ENCODE results near the gene DPYSL5.
"Not testable (repeated sequence)": the region's sequence is repeated elsewhere in the genome, so short reads cannot be mapped to it uniquely, and the experiment has no call there.

The DPYSL5 gene

GRCh38 chr2:26880161-26880560 is 32.2 kb downstream of the DPYSL5 start:
- DNase-seq (ENCODE audit: low spot score in 2 of 2) (no peak), ATAC-seq (no peak)
- Mint-ChIP-seq H3K27ac (no peak overlapping the region), H3K36me3 (no peaks in the 10 kb centered on the region), H3K9me3 (no peaks in the 10 kb centered on the region), H3K4me1 (no peaks in the 10 kb centered on the region), H3K4me3 (no peak overlapping the region)

DNA sequence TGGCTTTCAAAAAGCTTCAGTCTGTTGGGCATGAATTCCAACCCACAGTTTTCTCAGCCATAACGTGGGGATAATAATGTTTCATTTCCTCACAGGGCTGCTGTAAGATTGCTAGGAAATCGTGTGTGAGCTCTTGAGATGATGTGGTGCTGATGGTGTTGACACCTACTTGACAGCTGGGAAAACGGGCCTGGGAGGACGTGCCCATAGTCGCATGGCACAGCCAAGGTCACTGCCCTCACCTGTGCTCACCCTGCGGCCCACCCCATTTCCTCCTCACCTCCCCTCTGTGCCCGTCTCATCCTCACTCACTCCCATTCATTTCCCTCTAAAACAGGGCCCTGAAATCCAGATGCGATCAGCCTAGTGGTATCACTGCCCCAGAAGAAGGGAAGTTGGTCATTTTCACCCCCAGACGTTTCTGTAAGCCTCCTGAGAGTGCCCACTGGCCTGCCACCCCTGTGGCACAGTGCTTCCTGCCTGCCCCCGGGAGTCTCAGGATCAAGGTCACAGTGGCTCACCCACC is 33.0 kb downstream of the DPYSL5 start:
- DNase-seq (ENCODE audit: low spot score in 2 of 2) (no peak), ATAC-seq (no peak)
- no peaks in the 10 kb centered on the region for H3K36me3 Mint-ChIP-seq
- no peaks in the 10 kb centered on the region for H3K9me3 Mint-ChIP-seq
- no peaks in the 10 kb centered on the region for H3K4me1 Mint-ChIP-seq
- no peak overlapping the region for H3K4me3 Mint-ChIP-seq
- no peak overlapping the region for H3K27ac Mint-ChIP-seq

- H3K9me3 Mint-ChIP-seq; DNase-seq (ENCODE audit: low spot score in 2 of 2); H3K27ac Mint-ChIP-seq; ATAC-seq; H3K4me1 Mint-ChIP-seq; H3K36me3 Mint-ChIP-seq; H3K4me3 Mint-ChIP-seq: not testable (repeated sequence)
Observed at GRCh38 chr2:26882220-26882619, 34.3 kb downstream of the DPYSL5 start.

DNA sequence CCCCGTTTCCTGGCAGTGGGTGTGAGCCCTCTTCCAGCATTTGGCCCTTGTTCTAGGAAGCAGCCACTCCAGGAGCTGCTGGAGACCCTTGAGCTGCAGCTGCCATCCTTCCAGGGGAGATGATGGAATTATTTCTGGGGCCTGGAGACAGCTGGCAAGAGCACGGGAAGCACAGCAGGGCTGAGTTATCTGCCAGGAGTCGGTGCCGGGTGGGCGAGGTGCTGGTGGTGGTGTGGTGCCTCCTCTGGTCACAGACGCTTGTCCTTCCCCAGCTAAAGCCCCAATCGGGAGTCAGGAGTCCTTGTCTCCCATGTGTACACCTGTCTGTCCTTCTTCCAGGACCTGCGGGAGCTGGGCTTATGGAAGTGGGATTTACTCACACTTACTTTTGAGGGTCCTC is 36.0 kb downstream of the DPYSL5 start:
- H3K36me3 Mint-ChIP-seq, result no peaks in the 10 kb centered on the region
- no peaks in the 10 kb centered on the region for H3K4me1 Mint-ChIP-seq
- no peak overlapping the region for H3K4me3 Mint-ChIP-seq
- DNase-seq (ENCODE audit: low spot score in 2 of 2), result no peak
- no peaks in the 10 kb centered on the region for H3K9me3 Mint-ChIP-seq
- no peak for ATAC-seq
- H3K27ac Mint-ChIP-seq, result no peak overlapping the region

GRCh38 chr2:26884486-26884885 is 36.6 kb downstream of the DPYSL5 start:
- H3K4me1 Mint-ChIP-seq, result no peaks in the 10 kb centered on the region
- no peaks in the 10 kb centered on the region for H3K9me3 Mint-ChIP-seq
- H3K27ac Mint-ChIP-seq, result no peak overlapping the region
- ATAC-seq (no peak), DNase-seq (ENCODE audit: low spot score in 2 of 2) (no peak)
- H3K4me3 Mint-ChIP-seq, result no peak overlapping the region
- no peaks in the 10 kb centered on the region for H3K36me3 Mint-ChIP-seq

GRCh38 chr2:26885651-26886329 is 37.9 kb downstream of the DPYSL5 start:
- Mint-ChIP-seq H3K27ac (no peak overlapping the region), H3K4me1 (no peaks in the 10 kb centered on the region)
- no peak for ATAC-seq

GRCh38 chr2:26886736-26887135 is 38.8 kb downstream of the DPYSL5 start:
- Mint-ChIP-seq H3K36me3 (no peaks in the 10 kb centered on the region), H3K4me3 (no peak overlapping the region), H3K27ac (no peak overlapping the region), H3K9me3 (no peaks in the 10 kb centered on the region), H3K4me1 (no peaks in the 10 kb centered on the region)
- ATAC-seq (no peak), DNase-seq (ENCODE audit: low spot score in 2 of 2) (no peak)

More at GRCh38 chr2:26885651-26886329, 37.9 kb downstream of the DPYSL5 start:
- DNase-seq (ENCODE audit: low spot score in 2 of 2), result no peak
- Mint-ChIP-seq H3K36me3 (no peaks in the 10 kb centered on the region), H3K4me3 (no peak overlapping the region), H3K9me3 (no peaks in the 10 kb centered on the region)

GRCh38 chr2:26887151-26887550 is 39.2 kb downstream of the DPYSL5 start:
- Mint-ChIP-seq H3K36me3 (no peaks in the 10 kb centered on the region), H3K27ac (no peak overlapping the region), H3K9me3 (no peaks in the 10 kb centered on the region), H3K4me1 (no peaks in the 10 kb centered on the region), H3K4me3 (no peak overlapping the region)
- ATAC-seq, result no peak
- no peak for DNase-seq (ENCODE audit: low spot score in 2 of 2)

DNA sequence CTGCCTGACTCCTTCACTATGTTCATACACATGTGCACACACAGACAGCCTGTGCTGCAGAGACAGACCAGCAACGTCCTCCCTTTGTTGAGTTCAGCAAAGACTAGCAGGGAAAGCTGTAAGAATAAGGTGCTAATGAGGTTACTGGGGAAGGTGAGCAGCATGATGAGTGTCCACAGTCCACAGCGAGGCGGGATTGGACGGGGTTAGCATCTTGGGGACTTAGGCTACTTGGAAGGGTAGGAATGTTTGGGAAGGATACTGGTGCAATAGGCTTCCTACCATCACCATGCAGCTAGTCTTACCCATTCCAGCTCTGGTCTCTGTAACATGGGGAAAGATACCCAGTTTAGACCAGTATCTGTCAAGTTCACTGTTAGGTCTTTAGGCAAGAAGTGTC is 41.9 kb downstream of the DPYSL5 start:
- no peaks in the 10 kb centered on the region for H3K4me1 Mint-ChIP-seq
- DNase-seq (ENCODE audit: low spot score in 2 of 2) (no peak), ATAC-seq (no peak)
- H3K36me3 Mint-ChIP-seq, result no peaks in the 10 kb centered on the region
- H3K9me3 Mint-ChIP-seq, result no peaks in the 10 kb centered on the region
- no peak overlapping the region for H3K27ac Mint-ChIP-seq
- no peak overlapping the region for H3K4me3 Mint-ChIP-seq

DNA sequence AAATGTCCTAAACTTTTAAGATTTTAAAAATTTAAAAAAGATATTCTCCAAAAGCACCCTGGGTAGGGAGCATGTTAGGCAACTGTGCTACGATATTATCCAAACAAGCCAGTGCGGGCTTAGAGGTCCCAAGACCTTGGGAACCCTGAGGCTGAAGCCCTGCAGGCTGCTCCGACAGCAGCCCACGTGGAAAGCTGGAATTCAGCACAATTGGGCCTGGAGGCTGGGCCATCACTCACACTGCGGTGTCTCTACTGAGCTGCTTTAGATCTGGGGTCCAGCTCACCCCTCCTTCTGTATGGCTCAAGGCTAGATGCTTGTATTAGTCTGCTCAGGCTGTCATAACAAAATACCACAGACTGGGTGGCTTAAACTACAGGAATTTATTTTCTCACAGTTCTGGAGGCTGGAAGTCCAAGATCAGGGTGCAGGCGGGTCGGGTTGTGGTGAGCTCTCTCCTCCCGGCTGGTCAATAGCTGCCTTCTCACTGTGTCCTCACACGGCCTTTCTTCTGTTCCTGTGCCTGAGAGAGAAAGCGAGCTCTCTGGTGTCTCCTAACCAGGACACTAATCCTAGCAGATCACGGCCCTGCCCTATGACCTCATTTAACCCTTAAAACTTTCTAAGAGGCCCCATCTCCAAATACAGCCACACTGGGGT is 42.5 kb downstream of the DPYSL5 start:
- H3K4me3 Mint-ChIP-seq, result no peak overlapping the region
- no peak for DNase-seq (ENCODE audit: low spot score in 2 of 2)
- no peak overlapping the region for H3K27ac Mint-ChIP-seq

DNA sequence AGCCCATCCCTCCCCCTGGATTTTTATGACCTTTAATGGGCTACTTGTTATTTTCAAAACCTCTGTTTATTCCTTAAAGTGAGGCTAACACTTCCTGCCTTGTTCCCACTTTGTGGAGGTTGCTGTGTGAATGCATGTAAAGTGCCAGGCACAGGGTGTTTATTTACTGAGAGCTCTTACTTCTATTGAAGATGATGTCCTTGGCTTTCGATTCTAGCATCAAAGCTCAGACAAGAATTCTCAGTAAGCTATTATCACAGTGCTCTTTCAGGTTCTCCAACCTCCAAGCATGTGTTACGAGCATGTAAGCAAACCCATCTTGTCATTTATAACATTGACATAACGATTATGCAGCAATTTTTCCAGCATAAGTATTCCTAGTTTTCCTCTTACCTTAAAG is 44.2 kb downstream of the DPYSL5 start:
- no peaks in the 10 kb centered on the region for H3K4me1 Mint-ChIP-seq

More for the DNA sequence above, 42.5 kb downstream of the DPYSL5 start:
- ATAC-seq, result no peak
- Mint-ChIP-seq H3K4me1 (no peaks in the 10 kb centered on the region), H3K36me3 (no peaks in the 10 kb centered on the region), H3K9me3 (no peaks in the 10 kb centered on the region)

DNA sequence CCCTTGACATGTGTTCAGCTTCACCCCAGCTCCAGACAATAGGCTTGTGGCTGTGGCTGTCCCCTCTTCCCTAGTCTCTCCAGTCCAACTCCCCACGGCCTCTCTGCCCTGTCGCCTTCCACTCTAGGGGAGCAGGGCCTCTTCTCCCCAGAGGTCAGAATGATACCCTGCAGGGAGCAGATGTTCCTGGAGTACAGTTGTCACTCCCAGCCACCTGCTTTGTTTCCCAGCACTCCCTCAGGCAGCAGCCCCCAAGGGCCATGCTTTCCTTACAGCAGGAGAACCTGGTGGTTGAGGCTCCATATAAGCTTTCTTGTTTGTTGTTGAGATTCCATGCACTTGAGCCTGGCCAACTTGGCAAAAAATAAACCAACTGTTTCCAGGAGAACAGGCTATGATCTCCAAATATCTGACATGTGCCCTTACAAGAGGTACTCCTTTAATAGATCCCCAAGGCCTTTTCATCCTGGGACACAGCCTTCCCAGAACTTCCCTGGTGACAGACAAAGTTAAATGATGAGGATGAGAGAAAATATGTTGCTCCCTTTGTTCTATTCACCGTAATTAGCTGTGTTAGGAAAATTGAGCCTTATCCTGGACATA is 45.1 kb downstream of the DPYSL5 start:
- no peak overlapping the region for H3K4me3 Mint-ChIP-seq
- DNase-seq (ENCODE audit: low spot score in 2 of 2) (no peak), ATAC-seq (no peak)
- no peak overlapping the region for H3K27ac Mint-ChIP-seq
- H3K36me3 Mint-ChIP-seq, result no peaks in the 10 kb centered on the region
- no peaks in the 10 kb centered on the region for H3K4me1 Mint-ChIP-seq
- H3K9me3 Mint-ChIP-seq, result no peaks in the 10 kb centered on the region

More for the DNA sequence above, 44.2 kb downstream of the DPYSL5 start:
- H3K9me3 Mint-ChIP-seq, result no peaks in the 10 kb centered on the region
- H3K4me3 Mint-ChIP-seq, result no peak overlapping the region
- no peak overlapping the region for H3K27ac Mint-ChIP-seq
- H3K36me3 Mint-ChIP-seq, result no peaks in the 10 kb centered on the region
- ATAC-seq (no peak), DNase-seq (ENCODE audit: low spot score in 2 of 2) (no peak)

- Mint-ChIP-seq H3K4me3 (no peak overlapping the region), H3K4me1 (no peaks in the 10 kb centered on the region), H3K27ac (no peak overlapping the region), H3K9me3 (no peaks in the 10 kb centered on the region), H3K36me3 (no peaks in the 10 kb centered on the region)
- ATAC-seq, result no peak
- no peak for DNase-seq (ENCODE audit: low spot score in 2 of 2)
Observed at GRCh38 chr2:26894136-26894535, 46.2 kb downstream of the DPYSL5 start.

DNA sequence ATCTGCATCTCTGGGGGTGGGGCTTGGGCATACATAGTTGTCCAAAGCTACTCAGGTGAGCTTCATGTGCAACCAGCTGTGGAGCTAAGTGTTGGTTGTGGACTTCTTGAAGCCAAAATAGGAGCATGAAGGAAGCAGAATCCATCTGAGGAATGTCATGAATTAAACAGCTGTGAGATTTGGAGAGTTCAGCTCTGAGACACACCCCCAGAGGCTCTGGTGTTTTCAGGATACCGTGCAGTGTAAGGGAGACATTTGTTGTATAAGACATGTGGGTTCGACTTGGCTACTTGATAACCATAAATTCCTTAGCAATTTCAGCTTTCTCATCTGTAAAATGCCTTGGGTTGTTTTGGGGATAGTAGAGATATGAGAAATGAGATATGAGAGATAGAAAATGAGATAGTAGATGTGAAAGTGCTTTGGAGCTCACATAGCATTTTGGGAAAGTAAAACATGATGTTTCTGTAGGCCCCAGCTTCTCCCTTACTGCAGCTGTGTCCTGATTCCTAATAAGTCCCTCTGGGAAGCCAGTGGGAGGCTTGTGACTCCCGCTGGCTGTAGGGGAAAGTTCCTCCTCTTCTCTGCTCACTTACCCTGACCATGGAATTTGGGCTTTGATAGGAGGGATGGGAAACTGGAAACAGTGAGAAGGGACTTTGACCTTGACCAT is 50.0 kb downstream of the DPYSL5 start:
- Mint-ChIP-seq H3K4me3 (no peak overlapping the region), H3K9me3 (no peaks in the 10 kb centered on the region), H3K4me1 (no peaks in the 10 kb centered on the region), H3K36me3 (no peaks in the 10 kb centered on the region), H3K27ac (no peak overlapping the region)
- no peak for ATAC-seq
- DNase-seq (ENCODE audit: low spot score in 2 of 2), result no peak

DNA sequence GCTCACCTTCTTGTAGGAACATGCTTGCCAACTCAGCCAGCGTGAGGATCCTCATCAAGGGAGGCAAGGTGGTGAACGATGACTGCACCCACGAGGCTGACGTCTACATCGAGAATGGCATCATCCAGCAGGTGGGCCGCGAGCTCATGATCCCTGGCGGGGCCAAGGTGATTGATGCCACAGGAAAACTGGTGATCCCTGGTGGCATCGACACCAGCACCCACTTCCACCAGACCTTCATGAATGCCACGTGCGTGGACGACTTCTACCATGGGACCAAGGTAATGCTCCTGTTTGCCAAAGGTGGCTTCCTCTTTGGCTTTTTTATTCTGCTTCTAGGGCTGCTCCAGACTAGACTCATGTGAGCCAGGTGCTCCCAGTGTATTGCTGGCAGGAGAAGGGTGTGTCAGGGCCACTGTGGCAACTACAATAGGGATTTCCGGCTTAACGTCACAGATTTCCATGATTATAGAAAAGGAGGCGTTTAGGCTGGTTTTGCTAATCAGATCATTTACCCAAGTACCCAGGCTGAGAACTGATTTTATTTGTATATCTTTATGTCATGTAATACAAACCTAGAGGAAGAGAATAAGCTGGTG is 50.6 kb downstream of the DPYSL5 start:
- Mint-ChIP-seq H3K9me3 (no peaks in the 10 kb centered on the region), H3K4me1 (no peaks in the 10 kb centered on the region), H3K27ac (no peak overlapping the region), H3K4me3 (no peak overlapping the region), H3K36me3 (no peaks in the 10 kb centered on the region)
- DNase-seq (ENCODE audit: low spot score in 2 of 2) (no peak), ATAC-seq (no peak)

Measured in stimulated activated effector memory CD8-positive, alpha-beta T cell treated with anti-CD3 and anti-CD28 coated beads, Interleukin-12 subunit alpha, Interleukin-12 subunit beta, amount 100 ng/mL, for 72 hours (primary cell).